A549 (cell line): ENCODE measurements around the gene KCNAB3.

Experiments
- CBX2 ChIP-seq: fragments of 200-600 bp; sonication (generic); IDR thresholded peaks from 2 replicates; pipeline ENCODE4 v1.6.1; 2016; ENCODE audit warnings: low read depth, mild to moderate bottlenecking, borderline replicate concordance
- CHD4 ChIP-seq: fragments of 200-600 bp; sonication (generic); IDR thresholded peaks from 2 replicates; pipeline ENCODE4 v1.6.1; 2016; ENCODE audit warnings: antibody characterized with exemption, mild to moderate bottlenecking, borderline replicate concordance
- CTCF ChIP-seq: fragments of >200 bp; sonication (Bioruptor Twin); formaldehyde crosslinking; IDR thresholded peaks from 3 replicates; pipeline ENCODE4 v1.5.1; 2016
- EHMT2 ChIP-seq: fragments of 200-600 bp; sonication (generic); IDR thresholded peaks from 2 replicates; pipeline ENCODE4 v1.6.1; 2016; ENCODE audit warnings: antibody characterized with exemption, low read depth, mild to moderate bottlenecking, moderate library complexity
- EP300 ChIP-seq, 2 experiments: fragments of >200 bp; sonication (Bioruptor Twin); formaldehyde crosslinking; IDR thresholded peaks; 2 replicates in 1 of 2; 3 replicates in 1 of 2; pipeline ENCODE4 v1.6.1; 2016 to 2017
- MAX ChIP-seq: IDR thresholded peaks from 2 replicates; pipeline ENCODE4 v1.6.1; 2012
- MYC ChIP-seq: IDR thresholded peaks from 2 replicates; pipeline ENCODE4 v1.6.1; 2012; ENCODE audit warnings: mild to moderate bottlenecking, inconsistent platforms, low read length, improper control_type of control experiment, borderline replicate concordance
- ZC3H11A ChIP-seq: fragments of 450-650 bp; IDR thresholded peaks from 2 replicates; pipeline ENCODE4 v1.6.1; 2014; ENCODE audit warnings: antibody characterized with exemption, mild to moderate bottlenecking
- ZNF302 ChIP-seq: fragments of 250-450 bp; sonication (Bioruptor Pico); IDR thresholded peaks from 2 replicates; pipeline ENCODE4 v1.9.0; 2021; ENCODE audit warnings: inconsistent platforms, mild to moderate bottlenecking, moderate library complexity

- TF ChIP-seq ZNF302 (CRISPR knock-in tag) (no peak), CTCF (no peak), ZC3H11A (no peak), MAX (no peak), EP300 (IDR thresholded peaks at IDR 0.05) (no peak), EHMT2 (no peak), CBX2 (no peak), CHD4 (no peak), MYC (no peak)
Measured at GRCh38 chr17:7944326-7944725, 14.7 kb upstream of the KCNAB3 start.
